ENCODE results near the gene ZNF300.
"Not testable (repeated sequence)": the region's sequence is repeated elsewhere in the genome, so short reads cannot be mapped to it uniquely, and the experiment has no call there.

ZNF300 gene

GRCh38 chr5:150851039-150851438 is 53.7 kb downstream of the ZNF300 start:
- Mint-ChIP-seq H3K4me3 (no peak overlapping the region), H3K27me3 (ENCODE audit: low read depth, poor library complexity) (peaks cover 24% of the 10 kb centered on the region), H3K9me3 (peaks cover 4% of the 10 kb centered on the region), H3K36me3 (ENCODE audit: low read depth) (no peaks in the 10 kb centered on the region), H3K27ac (no peak overlapping the region), H3K4me1 (no peaks in the 10 kb centered on the region)
- no peak for DNase-seq
- TF ChIP-seq, protein P1, sequence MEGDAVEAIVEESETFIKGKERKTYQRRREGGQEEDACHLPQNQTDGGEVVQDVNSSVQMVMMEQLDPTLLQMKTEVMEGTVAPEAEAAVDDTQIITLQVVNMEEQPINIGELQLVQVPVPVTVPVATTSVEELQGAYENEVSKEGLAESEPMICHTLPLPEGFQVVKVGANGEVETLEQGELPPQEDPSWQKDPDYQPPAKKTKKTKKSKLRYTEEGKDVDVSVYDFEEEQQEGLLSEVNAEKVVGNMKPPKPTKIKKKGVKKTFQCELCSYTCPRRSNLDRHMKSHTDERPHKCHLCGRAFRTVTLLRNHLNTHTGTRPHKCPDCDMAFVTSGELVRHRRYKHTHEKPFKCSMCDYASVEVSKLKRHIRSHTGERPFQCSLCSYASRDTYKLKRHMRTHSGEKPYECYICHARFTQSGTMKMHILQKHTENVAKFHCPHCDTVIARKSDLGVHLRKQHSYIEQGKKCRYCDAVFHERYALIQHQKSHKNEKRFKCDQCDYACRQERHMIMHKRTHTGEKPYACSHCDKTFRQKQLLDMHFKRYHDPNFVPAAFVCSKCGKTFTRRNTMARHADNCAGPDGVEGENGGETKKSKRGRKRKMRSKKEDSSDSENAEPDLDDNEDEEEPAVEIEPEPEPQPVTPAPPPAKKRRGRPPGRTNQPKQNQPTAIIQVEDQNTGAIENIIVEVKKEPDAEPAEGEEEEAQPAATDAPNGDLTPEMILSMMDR (IDR thresholded peaks at IDR 0.05): no peak

DNA sequence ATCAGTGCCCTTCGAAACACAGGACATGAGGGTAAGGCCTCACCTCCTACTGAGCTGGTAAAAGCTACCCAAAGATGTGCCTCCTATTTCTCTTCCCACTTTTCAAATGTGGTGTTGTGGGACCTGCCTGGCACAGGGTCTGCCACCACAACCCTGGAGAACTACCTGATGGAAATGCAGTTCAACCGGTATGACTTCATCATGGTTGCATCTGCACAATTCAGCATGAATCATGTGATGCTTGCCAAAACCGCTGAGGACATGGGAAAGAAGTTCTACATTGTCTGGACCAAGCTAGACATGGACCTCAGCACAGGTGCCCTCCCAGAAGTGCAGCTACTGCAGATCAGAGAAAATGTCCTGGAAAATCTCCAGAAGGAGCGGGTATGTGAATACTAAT is 56.5 kb downstream of the ZNF300 start:
- TF ChIP-seq, protein P1 (IDR thresholded peaks at IDR 0.05): no peak
- no peak overlapping the region for H3K27ac Mint-ChIP-seq
- H3K9me3 Mint-ChIP-seq: no peaks in the 10 kb centered on the region
- no peaks in the 10 kb centered on the region for H3K4me1 Mint-ChIP-seq
- no peak overlapping the region for H3K4me3 Mint-ChIP-seq
- no peaks in the 10 kb centered on the region for H3K36me3 Mint-ChIP-seq (ENCODE audit: low read depth)
- no peak for DNase-seq
- peaks cover 24% of the 10 kb centered on the region for H3K27me3 Mint-ChIP-seq (ENCODE audit: low read depth, poor library complexity)

- H3K27ac Mint-ChIP-seq: no peak overlapping the region
- H3K4me1 Mint-ChIP-seq: no peaks in the 10 kb centered on the region
- no peak overlapping the region for H3K4me3 Mint-ChIP-seq
- peaks cover 24% of the 10 kb centered on the region for H3K27me3 Mint-ChIP-seq (ENCODE audit: low read depth, poor library complexity)
- no peaks in the 10 kb centered on the region for H3K36me3 Mint-ChIP-seq (ENCODE audit: low read depth)
- no peaks in the 10 kb centered on the region for H3K9me3 Mint-ChIP-seq
- TF ChIP-seq, protein P1 (IDR thresholded peaks at IDR 0.05): no peak
- DNase-seq: no peak
Observed at GRCh38 chr5:150847334-150847695, 57.5 kb downstream of the ZNF300 start.

DNA sequence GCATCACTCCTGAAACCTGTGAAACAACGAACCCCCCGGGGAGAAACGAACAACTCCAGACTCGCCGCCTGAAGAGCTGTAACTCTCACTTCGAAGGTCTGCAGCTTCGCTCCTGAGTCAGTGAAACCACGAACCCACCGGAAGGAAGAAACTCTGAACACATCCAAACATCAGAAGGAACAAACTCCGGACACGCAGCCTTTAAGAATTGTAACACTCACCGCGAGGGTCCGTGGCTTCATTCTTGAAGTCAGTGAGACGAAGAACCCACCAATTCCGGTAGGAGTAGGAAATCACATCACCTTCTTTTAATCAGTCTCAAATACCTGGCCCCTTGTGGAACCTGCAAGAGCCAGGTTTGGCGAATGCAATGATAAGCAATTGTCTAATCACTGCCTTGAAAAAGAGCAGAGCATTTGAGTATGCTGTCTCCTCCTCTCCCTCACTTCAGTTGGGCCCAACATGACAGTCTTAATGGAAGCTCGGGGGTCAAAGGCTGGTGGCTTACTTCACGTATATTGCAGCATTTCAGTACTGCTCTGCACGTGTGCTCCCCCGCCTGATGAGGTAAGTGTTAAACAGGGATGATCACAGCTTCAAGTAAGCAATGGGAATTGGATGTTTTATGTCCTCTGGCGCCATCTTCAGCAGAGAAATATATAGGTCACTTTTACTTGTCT is 58.0 kb downstream of the ZNF300 start:
- no peaks in the 10 kb centered on the region for H3K4me1 Mint-ChIP-seq
- H3K9me3 Mint-ChIP-seq: no peaks in the 10 kb centered on the region
- DNase-seq: peak; percentile 39
- H3K4me3 Mint-ChIP-seq: no peak overlapping the region
- TF ChIP-seq, protein P1 (IDR thresholded peaks at IDR 0.05): peak; percentile 61
- H3K27me3 Mint-ChIP-seq (ENCODE audit: low read depth, poor library complexity): peaks cover 26% of the 10 kb centered on the region
- no peaks in the 10 kb centered on the region for H3K36me3 Mint-ChIP-seq (ENCODE audit: low read depth)
- no peak overlapping the region for H3K27ac Mint-ChIP-seq

DNA sequence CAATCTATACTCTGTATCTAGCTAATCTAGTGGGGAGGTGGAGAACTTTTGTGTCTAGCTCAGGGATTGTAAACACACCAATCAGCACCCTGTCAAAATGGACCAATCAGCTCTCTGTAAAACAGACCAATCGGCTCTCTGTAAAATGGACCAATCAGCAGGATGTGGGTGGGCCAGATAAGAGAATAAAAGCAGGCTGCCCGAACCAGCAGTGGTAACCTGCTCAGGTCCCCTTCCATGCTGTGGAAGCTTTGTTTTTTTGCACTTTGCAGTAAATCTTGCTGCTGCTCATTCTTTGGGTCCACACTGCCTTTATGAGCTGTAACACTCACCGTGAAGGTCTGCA is 58.5 kb downstream of the ZNF300 start, which contains the start of gene IRGM:
Gene IRGM, plus strand, starts transcription at position 214 of the 346 bp plus-strand sequence. CDS start 1,603 bp downstream, outside the sequence.
- peaks cover 24% of the 10 kb centered on the region for H3K27me3 Mint-ChIP-seq (ENCODE audit: low read depth, poor library complexity)
- H3K36me3 Mint-ChIP-seq (ENCODE audit: low read depth); H3K27ac Mint-ChIP-seq; H3K4me1 Mint-ChIP-seq; H3K9me3 Mint-ChIP-seq; DNase-seq; H3K4me3 Mint-ChIP-seq: not testable (repeated sequence)

- not testable (repeated sequence) for H3K4me1 Mint-ChIP-seq; H3K27ac Mint-ChIP-seq; DNase-seq; H3K36me3 Mint-ChIP-seq (ENCODE audit: low read depth); H3K9me3 Mint-ChIP-seq; H3K4me3 Mint-ChIP-seq
- peaks cover 30% of the 10 kb centered on the region for H3K27me3 Mint-ChIP-seq (ENCODE audit: low read depth, poor library complexity)
Observed at GRCh38 chr5:150845185-150845859, 59.5 kb downstream of the ZNF300 start.

Measured in nephron progenitor cell (in vitro differentiated cells).